Activated B cell treated with CpG ODN at 0.5 μM for 24 hours (primary cell): ENCODE data around the gene MAFB. TPM values are rescaled to one million over a fixed set of nuclear protein-coding genes. Genes with fewer than 3 reads are reported as not detected.

Source experiments
- ATAC-seq: fragments of 200-7000 bp; cut with Tn5 transposase; one replicate; pipeline ENCODE4 v1.10.0; 2021; ENCODE audit warnings: low read depth, mild to moderate bottlenecking, moderate library complexity
- CTCF ChIA-PET: fragments of 350-600 bp; sonication (Branson Sonifier 250); formaldehyde crosslinking; loops from one replicate; lab custom pipeline; 2021; ENCODE audit warnings: antibody characterized with exemption; lab: Charles Lee
- POLR2A ChIA-PET: fragments of 350-600 bp; sonication (Branson Sonifier 250); formaldehyde crosslinking; loops from one replicate; lab custom pipeline; 2021; ENCODE audit warnings: antibody characterized with exemption; lab: Charles Lee
- DNase-seq: peaks from one replicate; pipeline ENCODE4 v3.0.0; 2022
- H3K27ac Mint-ChIP-seq: one replicate; pipeline ENCODE4 v1.8.0; 2020; ENCODE audit warnings: mixed read lengths
- H3K27me3 Mint-ChIP-seq: one replicate; pipeline ENCODE4 v1.8.0; 2021; ENCODE audit warnings: mixed read lengths
- H3K36me3 Mint-ChIP-seq: one replicate; pipeline ENCODE4 v1.8.0; 2021; ENCODE audit warnings: low read depth, mixed read lengths
- H3K4me1 Mint-ChIP-seq: one replicate; pipeline ENCODE4 v1.8.0; 2021; ENCODE audit warnings: mixed read lengths
- H3K4me3 Mint-ChIP-seq: one replicate; pipeline ENCODE4 v1.8.0; 2020; ENCODE audit warnings: mild to moderate bottlenecking, mixed read lengths
- H3K9me3 Mint-ChIP-seq: one replicate; pipeline ENCODE4 v1.8.0; 2020; ENCODE audit warnings: mixed read lengths
- intact Hi-C: fragments of 100-400 bp; cut with micrococcal nuclease; formaldehyde crosslinking; loops from one replicate; pipeline ENCODE4 v1.15.1; 2024
- total RNA-seq: library from RNA; stranded (reverse); gene quantifications from 2 replicates; pipeline ENCODE4 v1.2.3, GENCODE V29; 2022
- TF ChIP-seq, protein P1 (sequence below): fragments of 200-600 bp; IDR thresholded peaks from one replicate; pipeline ENCODE4 v1.8.0; 2022; ENCODE audit warnings: antibody characterized with exemption, mild to moderate bottlenecking

The MAFB gene
- total RNA-seq, 1 donor from 2014 or later: 1.1 TPM

DNA sequence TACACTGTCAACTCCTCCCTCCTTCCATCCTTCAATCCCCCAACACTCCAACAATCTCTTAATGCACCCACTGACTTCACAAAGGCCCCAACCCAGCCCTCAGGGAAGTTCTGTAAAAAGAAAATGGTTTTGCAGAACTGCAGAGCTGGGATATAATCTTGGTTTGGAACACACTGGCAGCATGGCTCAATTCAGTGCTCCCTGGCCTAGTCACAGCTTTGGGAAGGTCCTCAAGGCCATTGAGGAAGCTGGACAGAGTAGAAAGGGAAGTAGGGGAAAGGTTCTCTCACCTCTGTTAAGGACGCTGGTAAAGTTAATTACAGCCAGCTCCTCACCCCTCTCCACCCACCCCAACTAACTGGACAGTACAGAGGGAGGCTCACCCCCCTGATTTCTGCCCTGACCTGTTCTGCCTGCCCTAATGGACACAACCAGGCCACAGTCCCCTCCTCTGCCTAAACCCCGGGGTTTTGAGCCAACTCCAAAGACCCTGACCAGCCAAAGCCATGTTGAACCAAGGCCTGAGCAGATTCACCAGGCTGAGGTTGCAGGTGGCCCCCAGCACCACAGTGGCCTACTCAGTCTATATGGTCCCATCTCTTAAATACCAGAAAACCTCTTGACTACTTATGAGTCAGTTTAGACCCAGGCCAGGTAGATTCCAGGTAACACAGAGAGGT lies 49.2 kb downstream of the MAFB start:
- H3K27me3 Mint-ChIP-seq: peaks cover 7% of the 10 kb centered on the region
- no peak for DNase-seq
- TF ChIP-seq, protein P1, sequence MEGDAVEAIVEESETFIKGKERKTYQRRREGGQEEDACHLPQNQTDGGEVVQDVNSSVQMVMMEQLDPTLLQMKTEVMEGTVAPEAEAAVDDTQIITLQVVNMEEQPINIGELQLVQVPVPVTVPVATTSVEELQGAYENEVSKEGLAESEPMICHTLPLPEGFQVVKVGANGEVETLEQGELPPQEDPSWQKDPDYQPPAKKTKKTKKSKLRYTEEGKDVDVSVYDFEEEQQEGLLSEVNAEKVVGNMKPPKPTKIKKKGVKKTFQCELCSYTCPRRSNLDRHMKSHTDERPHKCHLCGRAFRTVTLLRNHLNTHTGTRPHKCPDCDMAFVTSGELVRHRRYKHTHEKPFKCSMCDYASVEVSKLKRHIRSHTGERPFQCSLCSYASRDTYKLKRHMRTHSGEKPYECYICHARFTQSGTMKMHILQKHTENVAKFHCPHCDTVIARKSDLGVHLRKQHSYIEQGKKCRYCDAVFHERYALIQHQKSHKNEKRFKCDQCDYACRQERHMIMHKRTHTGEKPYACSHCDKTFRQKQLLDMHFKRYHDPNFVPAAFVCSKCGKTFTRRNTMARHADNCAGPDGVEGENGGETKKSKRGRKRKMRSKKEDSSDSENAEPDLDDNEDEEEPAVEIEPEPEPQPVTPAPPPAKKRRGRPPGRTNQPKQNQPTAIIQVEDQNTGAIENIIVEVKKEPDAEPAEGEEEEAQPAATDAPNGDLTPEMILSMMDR: no peak
- no peaks in the 10 kb centered on the region for H3K9me3 Mint-ChIP-seq
- ChIA-PET POLR2A (no interaction called here), CTCF (no interaction called here)
- ATAC-seq: no peak
- H3K4me1 Mint-ChIP-seq: no peaks in the 10 kb centered on the region
- intact Hi-C loops: no loop called here
- H3K36me3 Mint-ChIP-seq: no peaks in the 10 kb centered on the region
- H3K4me3 Mint-ChIP-seq: no peak overlapping the region
- H3K27ac Mint-ChIP-seq: no peak overlapping the region

DNA sequence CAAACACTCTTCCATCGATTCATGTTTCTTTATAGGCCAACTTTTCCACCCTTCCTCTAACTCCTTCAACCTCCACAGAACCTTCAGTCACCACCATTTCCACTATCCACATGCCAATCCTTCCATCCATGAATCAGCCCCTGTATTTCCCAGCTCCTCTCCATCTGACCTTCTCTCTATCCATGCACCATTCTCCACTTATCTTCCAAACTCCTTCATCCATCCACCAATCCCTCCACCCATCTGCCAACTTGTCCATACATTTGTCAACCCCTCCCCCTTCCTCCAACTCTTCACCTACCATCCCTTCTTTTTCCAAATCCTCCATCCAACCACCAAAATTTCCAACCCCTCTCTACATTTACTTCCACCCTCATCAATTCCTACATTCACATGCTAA lies 49.9 kb downstream of the MAFB start:
- CTCF ChIA-PET: no interaction called here
- Mint-ChIP-seq H3K9me3 (no peaks in the 10 kb centered on the region), H3K4me3 (no peak overlapping the region), H3K4me1 (no peaks in the 10 kb centered on the region), H3K27me3 (peaks cover 7% of the 10 kb centered on the region), H3K27ac (no peak overlapping the region), H3K36me3 (no peaks in the 10 kb centered on the region)
- intact Hi-C loops: no loop called here
- TF ChIP-seq, protein P1: no peak
- DNase-seq: no peak
- no peak for ATAC-seq
- POLR2A ChIA-PET: no interaction called here

DNA sequence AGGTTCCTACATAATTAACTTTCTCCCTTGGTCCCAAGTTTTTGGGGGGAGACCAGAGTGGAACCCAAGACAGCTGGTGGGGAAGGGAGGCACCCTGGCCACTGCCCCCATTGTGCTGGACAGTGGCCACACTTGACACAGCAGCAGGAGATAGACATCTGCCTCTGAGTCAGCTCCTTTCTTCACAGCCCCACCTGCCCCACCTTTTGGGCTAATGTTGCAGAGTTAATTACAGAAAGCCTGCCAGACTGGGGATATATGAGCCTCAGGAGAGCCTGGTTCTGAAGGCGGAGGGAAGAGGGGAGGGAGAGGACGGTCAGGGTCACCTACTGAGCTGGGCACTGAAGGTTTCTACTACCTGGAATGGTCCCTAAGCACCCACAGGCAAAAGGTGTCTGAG lies 50.6 kb downstream of the MAFB start:
- no peak for DNase-seq
- Mint-ChIP-seq H3K27ac (no peak overlapping the region), H3K27me3 (peaks cover 7% of the 10 kb centered on the region), H3K36me3 (no peaks in the 10 kb centered on the region), H3K9me3 (no peaks in the 10 kb centered on the region), H3K4me1 (no peaks in the 10 kb centered on the region), H3K4me3 (no peak overlapping the region)
- ChIA-PET POLR2A (no interaction called here), CTCF (no interaction called here)
- intact Hi-C loops: no loop called here
- ATAC-seq: no peak
- TF ChIP-seq, protein P1: no peak

DNA sequence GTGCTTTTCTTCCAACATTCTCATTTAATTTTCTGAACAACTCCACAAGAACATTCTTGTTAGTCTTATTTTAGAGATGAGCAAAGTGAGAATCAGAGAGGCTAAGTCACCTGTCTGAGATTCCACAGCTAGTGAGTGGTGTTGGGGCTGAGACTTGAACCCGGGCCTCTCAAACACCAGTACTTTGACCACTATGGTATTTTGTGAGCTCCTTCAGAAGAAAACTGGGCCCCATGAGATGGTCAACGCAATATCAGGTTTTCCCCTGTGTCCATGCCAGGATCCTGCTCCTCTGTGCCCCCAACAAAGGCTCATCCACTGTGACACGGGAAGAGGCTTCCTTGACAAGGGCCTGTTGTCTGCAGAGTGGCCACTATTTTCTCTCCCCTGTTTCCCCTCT lies 51.9 kb downstream of the MAFB start:
- intact Hi-C loops: no loop called here
- no peaks in the 10 kb centered on the region for H3K36me3 Mint-ChIP-seq
- CTCF ChIA-PET: no interaction called here
- ATAC-seq (no peak), DNase-seq (no peak)
- H3K4me3 Mint-ChIP-seq: no peak overlapping the region
- H3K27me3 Mint-ChIP-seq: peaks cover 7% of the 10 kb centered on the region
- H3K4me1 Mint-ChIP-seq: no peaks in the 10 kb centered on the region
- no peaks in the 10 kb centered on the region for H3K9me3 Mint-ChIP-seq
- POLR2A ChIA-PET: no interaction called here
- TF ChIP-seq, protein P1: no peak
- H3K27ac Mint-ChIP-seq: no peak overlapping the region

DNA sequence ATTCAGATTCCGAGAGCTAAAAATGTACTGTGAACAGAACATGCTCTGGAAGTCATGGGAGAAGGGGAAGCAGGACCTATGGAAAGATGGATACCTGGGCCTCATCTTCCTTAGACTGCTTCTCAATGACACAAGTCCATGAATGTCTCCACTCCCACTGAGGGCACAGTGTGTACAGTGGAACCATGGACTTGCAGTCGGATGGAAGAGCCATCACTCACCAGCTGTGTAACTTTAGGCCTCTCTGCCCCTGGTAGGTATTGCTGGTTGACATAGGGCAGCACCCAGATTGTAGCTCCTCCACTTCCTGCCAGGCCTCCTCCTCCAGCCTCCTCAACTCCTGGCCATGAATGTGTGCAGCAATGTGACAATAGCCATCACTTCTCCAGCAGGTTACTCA lies 52.5 kb downstream of the MAFB start:
- ChIA-PET CTCF (no interaction called here), POLR2A (no interaction called here)
- intact Hi-C loops: no loop called here
- H3K9me3 Mint-ChIP-seq: no peaks in the 10 kb centered on the region
- no peak overlapping the region for H3K4me3 Mint-ChIP-seq
- DNase-seq (no peak), ATAC-seq (no peak)
- H3K4me1 Mint-ChIP-seq: no peaks in the 10 kb centered on the region
- H3K27ac Mint-ChIP-seq: no peak overlapping the region
- no peaks in the 10 kb centered on the region for H3K36me3 Mint-ChIP-seq
- TF ChIP-seq, protein P1: no peak
- peaks cover 7% of the 10 kb centered on the region for H3K27me3 Mint-ChIP-seq
